DMS 273 treated with DMSO at 0.1 percent for 48 hours (cell line): ENCODE measurements around the gene DDX1.

Source experiments
- DNase-seq: peaks from one replicate; lab custom pipeline; 2025; lab: John Stamatoyannopoulos, UW

The DDX1 gene

DNA sequence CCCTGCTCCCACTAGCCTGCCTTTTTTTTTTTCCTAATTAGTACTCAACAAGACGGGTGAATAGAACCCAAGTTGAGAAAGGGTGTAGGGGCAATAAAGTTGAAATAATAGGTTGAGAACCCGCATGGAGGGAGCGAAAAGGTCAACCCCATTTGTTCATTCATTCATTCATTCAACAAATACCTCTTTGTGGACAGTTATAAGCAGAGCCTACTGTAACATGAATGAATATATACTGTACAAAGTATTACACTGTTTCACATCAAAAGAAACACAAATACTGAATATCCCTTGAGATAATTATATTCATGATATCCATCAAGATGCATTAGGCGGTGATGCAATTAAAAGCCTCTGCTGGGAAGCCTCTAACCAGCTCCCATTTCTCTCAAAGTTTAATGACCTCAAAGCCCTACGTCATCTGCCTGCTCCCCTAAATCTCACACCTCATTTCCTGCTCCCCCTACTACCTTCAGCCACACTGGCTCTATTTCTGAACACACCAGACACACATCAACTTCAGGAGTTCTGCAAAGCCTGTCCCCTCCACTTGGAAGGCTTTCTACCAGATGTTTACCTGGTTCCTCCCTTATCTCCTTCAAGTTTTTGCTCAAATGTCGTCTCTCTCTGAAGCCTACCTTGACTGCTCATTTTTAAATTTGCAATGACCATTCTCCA, 29.2 kb upstream of the DDX1 start:
- DNase-seq, result no peak

DNA sequence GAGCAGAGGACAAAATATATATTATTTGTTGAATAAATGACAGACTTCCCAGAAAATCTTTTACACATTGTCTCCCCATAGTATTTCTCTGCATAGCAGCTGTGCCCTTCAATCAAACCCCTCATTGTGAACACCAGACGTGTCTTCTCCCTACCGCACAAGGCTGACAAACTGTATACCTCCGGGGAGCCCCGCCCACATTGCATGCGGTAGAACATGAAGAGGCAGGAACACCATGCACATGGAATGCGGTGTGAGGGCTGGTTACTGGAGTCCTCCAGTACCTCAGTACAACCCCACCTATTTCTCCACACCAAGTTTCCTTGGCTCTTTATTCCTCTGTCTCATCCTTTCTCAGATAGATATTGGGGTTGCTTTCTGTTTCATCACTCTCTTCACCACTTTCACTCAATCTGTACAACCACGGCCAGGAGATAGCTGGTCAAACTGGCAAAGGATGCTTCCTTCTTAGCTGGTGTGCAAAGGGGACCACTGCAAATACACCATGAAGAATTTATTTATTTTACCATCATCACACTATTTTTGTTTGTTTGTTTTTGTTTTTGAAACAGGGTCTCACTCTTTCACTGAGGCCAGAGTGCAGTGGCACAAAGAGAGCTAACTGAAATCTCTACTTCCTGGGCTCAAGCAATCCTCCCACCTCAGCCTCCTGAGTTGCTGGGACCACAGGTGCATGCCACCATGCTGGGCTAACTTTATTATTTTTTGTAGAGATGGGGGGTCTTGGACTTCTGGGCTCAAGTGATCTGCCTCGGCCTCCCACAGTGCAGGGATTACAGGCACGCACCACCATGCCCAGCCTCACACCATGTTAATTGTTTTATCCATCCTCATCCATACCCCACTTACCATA, 28.2 kb upstream of the DDX1 start:
- no peak for DNase-seq

DNA sequence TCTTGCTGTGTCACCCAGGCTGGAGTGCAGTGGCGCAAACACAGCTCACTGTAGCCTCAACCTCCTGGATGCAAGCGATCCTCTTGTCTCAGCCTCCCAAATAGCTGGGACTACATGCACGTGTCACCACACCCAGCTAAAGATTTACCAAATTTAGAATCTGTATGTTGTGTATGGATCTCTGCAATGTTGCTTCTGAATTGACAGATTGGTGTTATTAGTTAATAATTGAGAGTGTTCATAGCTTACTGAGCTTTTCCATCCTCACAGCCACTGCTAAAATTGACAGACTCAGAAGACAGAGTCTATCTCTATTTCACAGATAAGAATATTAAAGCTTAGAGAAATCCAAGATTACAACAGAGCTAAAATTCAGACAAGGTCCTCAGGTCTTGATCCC, 26.3 kb upstream of the DDX1 start:
- DNase-seq, result no peak

DNA sequence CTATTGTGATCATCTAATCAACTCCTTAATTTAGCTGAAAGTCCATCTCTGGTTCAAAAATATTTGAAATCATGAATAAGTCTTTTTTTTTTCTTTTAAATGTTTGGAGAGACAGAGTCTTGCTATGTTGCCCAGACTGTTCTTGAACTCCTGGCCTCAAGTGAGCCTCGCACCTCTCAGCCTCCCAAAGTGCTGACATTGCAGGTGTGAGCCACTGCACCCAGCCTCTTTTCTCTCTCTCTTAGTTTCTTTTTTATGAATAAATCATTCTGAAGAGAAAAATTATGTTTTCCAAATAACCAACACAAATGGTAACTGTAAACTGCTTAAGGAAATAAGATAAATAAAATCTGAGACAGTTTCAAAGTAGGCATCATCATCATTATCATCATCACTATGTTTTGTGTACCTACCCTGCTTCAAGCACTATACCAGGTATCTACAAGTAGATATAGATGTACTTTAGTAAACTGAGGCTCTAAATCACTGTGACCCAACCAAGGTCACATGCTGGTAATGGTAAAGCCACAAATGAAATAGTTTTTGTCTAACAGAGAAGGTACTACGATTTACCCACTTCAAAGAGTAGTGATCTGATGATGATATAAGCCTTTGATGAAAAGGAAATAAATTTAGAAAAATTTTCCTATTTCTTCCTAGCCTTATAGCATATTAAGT, 25.5 kb upstream of the DDX1 start:
- no peak for DNase-seq

DNA sequence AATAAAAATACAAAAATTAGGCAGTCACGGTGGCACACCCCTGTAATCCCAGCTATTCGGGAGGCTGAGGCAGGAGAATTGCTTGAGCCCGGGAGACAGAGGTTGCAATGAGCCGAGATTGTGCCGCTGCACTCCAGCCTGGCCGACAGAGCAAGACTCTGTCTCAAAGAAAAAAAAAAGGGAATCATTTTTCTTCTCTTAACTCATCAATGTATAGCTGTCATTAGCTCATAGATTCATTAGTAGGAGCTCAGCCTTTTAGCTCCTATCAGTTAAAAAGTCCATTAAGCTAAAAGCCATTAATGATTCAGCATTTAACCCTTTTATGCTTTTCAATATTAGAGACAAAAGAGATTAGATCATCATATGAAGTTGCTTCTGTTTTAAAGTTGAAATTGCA, 24.8 kb upstream of the DDX1 start:
- no peak for DNase-seq

DNA sequence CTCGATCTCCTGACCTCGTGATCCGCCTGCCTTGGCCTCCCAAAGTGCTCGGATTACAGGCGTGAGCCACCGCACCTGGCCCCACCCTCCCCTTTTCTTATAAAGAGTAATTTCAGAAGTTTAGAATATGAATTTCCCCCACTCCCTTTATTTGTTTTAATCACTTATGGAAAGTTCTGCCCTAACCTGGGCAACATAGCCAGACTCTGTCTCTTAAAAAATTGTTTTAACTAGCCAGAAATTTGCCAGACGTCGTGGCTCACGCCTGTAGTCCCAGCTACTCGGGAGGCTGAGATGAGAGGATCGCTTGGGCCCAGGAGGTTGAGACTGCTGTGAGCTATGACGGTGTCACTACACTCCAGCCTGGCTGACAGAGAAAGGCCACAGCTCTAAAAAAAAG, 22.8 kb upstream of the DDX1 start:
- no peak for DNase-seq

DNA sequence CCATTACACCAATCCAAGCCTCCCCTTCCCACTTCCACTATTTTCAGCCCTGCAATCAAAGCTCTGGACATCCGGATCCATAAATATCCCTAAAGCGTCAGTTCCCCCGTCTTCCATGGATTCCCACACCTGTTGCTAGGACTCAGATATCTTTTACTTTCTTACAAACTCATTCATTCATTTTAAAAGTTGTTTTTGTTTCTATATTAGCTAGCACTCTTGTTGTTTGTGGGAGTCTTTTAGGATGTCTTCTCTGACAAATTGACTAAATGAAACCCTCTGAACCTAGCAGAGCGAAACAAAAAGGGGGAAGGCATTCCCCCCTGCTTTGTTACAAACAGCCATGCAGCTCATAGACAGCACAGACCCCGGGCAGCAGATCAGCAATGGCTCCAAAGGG, 21.6 kb upstream of the DDX1 start:
- no peak for DNase-seq

DNA sequence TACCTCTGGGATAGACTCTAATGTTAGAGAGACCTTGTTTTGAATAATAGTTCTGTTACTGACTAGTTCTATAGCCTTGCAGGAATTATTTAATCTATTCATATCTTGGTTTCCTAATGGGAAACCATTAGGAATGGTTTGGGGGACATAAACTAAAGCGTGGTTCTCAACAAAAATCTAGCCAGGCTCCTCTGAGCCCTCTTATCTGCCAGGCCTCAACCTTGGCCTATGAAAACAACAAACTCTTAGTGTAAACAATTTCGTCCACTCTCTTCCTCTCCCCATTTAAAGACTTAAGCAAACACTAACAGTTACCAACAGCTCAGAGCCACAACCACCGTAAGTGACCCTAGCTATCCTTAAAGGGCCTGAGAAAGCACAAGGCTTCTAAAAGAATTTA, 19.9 kb upstream of the DDX1 start:
- DNase-seq, result no peak

DNA sequence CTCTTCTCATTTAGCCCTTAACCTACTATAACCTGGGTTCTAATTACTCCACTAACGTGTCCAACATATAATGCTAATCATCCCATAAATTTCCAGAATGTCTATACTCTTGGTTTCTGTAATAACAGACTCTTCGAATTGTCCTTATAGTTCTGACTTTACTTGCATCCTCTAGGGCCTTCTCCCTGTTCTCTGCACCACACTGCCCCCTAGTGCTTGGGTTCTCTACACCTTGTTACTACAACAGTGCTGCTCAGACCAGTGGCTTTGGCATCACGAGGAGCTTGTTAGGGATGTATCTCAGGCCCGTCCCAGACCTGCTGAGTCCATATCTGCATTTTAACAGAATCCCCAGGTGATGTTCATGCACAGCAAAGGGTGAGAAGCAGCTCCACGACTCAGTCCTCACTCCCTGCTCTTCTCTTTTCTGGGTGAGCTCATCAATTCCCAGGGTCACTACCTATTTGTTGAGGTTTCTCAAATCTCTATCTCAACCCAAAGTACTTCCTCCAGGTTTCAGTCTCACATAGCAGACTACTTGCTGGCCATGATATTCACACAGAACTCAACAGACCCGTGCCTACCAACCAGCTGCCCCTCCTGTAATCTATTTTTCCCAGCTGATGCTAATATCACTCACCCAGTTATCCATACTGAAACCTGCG, 14.5 kb upstream of the DDX1 start:
- peak; percentile 61 for DNase-seq

DNA sequence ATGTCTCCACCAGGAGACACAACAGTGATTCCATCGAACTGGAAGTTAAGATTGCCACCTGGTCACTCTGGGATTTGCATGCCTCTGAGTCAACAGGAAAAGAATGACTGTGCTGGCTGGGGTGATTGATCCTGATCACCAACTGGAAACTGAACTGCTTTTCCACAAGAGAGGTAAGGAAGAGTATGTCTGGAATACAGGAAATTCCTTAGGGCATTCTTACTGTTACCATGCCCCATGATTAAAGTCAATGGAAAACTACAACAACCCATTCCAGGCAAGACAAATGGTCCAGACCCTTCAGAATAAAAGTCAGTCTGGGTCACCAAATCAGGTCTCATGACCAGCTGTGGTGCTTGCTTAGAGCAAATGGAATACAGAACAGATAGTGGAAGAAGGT, 12.0 kb upstream of the DDX1 start:
- no peak for DNase-seq

DNA sequence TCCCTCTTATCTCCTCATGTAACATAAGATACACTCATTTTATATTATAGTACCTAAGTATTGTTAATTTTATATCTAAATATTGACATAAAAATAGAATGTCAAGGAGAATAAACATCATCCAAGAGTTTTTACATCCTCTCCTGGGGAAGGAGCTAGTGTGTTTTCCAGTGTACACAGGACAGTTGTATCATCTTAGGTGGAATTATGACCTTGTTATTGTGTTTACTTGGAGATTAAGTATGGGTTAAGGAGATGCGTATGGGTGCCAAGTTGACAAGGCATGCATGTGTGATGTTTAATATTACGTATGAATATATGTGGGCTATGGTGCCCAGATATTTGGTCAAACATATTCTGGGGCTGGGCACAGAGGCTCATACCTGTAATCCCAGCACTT, 11.2 kb upstream of the DDX1 start:
- no peak for DNase-seq

DNA sequence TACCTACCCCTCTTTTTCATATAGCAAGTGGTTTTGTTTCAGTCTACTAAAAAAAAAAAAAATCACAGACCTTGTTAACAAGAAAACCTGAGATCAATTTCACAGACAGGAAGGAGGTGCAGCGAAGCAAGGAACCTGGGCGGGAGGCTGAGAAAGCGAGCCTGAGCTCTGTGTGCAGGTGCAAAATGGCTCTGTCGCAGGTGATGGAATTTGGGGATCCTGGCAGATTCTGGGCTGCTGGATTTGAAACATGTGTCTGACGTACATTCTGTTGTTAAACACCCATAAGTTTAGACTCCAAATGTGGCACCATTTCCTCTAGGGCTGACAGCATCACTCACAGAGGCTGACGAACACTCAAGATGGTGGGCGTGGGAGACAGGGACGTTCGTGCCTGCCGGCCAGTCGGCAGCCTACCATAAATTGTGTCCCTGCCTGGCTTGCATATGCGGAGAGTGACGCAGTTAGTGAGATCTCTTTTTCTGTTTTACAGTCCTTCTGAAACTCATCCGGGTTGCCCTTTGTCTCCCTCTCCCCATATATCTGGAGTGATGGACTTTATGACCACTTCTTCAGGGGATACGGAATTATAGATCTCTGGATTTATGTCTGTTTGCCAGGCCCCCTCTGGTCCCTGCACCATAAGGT, 8.8 kb upstream of the DDX1 start:
- DNase-seq, result no peak

DNA sequence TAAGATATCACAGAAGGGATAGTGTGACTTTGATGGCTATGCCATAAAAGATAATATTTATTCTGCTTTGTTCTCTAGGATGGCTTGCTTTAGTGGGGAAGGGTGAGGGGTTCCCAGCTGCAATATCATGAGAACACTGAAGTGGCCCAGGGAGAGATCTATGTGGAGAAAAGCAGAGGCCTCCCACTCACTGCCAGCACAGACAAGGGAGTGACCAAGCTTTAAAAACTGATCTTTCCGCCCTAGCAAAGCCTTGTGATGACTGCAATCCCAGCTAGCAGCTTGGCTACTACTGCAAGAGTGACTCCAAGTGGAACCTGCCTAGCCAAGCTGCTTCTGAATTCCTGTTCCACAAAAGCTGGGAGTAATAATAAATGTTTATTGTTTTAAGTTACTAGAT, 7.8 kb upstream of the DDX1 start:
- no peak for DNase-seq

DNA sequence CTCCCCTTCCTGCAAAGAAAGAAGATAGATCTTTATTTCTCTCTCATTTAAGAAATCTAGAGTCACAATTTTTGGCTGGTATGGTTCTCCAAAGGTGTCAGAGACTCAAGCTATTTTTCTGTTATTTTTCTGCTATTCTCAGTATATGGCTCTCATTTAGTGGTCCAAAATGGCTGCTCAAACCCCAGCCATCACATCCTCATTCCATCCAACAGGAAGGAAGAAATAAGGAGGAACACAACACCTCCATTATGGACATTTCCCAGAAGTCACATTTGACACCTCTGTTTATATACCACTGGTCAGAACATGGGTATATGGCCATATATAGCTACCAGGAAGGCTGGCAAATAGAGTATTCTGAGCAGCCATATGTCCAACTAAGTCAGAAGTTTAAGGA, 7.4 kb upstream of the DDX1 start:
- no peak for DNase-seq

DNA sequence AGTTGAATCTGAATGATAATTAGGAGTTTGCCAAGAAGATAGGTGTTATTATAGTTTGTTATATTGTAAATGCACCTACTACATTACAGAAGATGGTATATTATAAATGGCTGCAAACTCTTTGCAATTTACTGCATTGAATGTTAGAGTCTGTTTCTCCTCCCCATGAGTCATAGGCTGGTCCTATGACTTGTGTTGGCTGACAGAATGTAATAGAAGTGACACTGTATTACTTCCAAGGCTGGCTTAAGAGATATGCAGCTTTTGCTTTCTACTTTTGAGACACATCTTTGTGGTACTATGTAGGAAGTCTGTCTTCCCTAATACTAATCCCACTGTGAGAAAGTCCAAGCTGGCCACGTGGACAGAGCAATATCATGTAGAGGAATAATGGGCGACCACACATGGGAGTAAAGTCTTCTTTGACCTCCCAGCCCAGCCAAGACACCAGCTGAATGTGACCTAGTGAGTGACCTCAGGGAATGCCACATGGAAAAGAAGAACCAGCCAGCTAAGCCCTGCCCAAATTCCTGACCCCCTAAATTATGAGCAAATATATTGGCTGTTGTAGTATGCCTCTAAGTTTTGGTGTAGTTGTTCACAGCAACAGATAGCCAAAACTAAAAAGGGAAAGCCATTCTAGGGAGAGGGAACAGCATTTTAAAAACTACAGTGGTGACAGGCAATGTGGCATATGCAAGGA, 6.8 kb upstream of the DDX1 start:
- DNase-seq, result no peak

DNA sequence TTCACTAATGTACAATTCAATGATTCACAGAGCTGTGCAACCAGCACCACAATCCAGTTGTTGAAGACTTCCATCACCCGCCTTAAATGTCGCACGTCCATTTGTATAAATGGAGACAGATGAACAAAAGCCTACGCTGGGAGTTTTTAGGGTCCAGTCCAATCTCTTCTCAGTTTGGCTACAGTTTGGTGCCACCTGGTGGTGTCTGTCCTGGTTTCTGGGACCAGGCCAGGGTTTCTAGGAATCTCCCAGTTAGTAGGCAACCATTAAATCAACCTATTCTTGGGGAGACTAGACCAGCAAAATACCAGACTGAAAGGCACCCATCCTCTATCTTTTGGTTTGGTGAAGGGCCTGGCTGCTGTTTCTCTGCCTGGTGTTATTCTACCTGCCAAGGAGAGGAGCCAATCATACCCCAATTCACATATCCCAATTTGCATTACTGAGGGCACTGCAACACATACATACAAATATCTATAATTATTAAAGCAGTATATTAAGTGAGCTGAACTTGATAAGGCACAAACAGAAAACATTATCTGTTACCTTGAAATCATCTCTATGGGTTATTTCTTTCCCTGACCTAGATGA, 3.2 kb upstream of the DDX1 start:
- peak; percentile 25 for DNase-seq

DNA sequence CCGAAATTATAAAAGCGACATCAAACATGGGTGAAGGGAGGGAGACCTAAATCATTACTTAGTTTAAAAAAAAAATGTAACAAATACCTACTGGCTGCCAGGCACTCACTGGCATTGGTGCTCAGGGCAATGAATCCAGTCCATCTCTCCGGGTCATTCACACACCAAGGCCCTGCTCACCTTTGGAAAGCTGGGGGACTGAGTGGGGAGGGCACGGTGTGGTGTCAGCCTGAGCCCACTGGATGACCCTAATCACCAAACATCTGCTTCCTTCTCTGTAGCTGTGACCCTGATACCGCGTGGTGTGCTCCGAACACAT, 336 bp upstream of the DDX1 start:
- no peak for DNase-seq

DNA sequence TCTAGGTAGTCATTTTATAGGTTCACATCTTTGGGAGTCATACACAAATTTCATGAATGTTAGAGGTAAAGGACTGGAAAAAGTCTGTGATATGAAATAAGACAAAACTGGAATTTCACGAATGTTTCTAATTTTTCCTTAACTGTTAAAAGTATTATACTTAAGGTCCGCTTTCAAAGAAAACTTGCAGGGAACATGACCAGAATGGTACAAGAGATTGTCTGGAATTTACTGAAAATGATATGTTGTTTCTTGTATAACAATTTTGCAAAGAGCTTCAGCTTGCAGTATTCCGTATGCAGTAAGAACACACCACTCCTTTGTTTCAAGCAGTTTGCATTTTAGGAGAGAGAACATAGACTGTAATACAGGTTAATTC, 1.6 kb downstream of the DDX1 start:
- no peak for DNase-seq

DNA sequence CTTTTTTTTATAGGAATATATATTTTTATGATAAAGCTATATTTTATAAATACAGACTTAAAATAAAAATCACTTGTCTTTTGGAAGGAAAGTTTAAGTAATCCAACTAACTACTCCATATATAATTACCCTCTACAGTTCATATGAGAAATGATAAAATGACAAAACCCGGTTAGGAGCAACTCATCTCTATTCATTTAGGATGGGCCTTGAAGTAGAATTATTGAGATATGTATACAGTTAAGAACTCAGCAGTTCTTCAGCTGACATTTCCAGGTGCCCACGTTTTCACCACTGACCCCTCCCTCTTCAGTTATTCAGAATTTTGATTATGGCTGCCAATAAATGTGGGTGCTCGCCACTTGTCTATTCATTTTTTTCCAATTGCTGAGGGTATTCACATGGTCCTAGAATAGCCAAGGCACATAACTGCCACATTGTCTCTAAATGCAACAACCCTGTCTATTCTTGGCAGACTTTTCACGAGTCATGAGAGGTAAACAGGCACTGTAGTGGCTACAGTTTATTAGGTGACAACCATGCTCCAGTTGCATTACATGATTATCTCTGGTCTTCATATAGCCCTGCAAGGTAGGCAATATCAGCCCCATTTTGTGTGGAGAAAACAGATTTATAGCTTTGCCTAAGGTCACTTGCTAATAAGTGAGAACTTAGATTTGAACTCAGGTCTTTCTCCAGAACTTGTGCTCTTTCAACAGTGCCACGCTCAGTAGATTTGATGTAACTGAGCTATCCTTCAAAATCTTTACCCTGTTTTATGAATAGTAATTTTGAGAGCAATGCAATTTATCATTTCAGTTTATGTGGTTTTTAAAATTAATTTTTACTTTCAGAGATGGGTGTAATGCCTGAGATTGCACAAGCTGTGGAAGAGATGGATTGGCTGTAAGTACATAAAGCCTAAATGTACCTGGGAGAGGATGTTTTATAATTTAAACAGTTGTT, 2.9 kb downstream of the DDX1 start:
- no peak for DNase-seq

DNA sequence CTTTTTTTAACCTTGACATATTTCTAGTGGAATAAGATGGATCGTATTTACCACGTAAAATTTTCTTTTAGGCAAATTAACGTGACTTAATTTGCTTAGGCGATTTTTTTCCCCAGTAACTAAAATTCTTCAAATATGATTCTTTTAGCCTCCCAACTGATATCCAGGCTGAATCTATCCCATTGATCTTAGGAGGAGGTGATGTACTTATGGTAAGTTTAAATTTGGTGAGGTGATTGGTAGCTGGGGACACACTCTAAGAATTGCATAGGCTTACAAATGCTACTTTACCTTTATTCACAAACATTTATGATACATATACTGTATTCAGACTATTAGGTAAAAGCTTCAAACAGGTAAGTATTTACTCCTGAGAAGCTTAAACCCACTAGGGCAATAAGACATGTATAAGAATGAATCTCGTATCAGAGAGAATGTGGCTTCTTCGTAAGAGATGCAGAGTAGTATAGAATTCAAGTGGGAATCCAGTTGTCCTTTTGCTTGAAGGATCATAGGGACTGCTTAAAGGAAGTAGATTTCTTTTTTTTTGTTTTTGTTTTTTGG, 3.8 kb downstream of the DDX1 start:
- DNase-seq, result no peak
